HG03521 (cell line): Measurements from ENCODE around the gene CACNG3.
"Not testable (repeated sequence)": the region's sequence is repeated elsewhere in the genome, so short reads cannot be mapped to it uniquely, and the experiment has no call there.

Experiments used
- ATAC-seq: cut with Tn5 transposase; IDR thresholded peaks from one replicate; pipeline ENCODE4 v1.9.1; 2021; ENCODE audit warnings: mild to moderate bottlenecking, moderate library complexity; ENCODE audit not compliant: unreplicated experiment

Gene CACNG3

GRCh38 chr16:24275413-24275812 is 19.3 kb downstream of the CACNG3 start:
- ATAC-seq = no peak

GRCh38 chr16:24279982-24280515 is 23.9 kb downstream of the CACNG3 start:
- ATAC-seq = no peak

GRCh38 chr16:24281466-24281865 is 25.3 kb downstream of the CACNG3 start:
- ATAC-seq = no peak

GRCh38 chr16:24282141-24282540 is 26.0 kb downstream of the CACNG3 start:
- ATAC-seq = no peak

- ATAC-seq = no peak
These were observed 30.7 kb downstream of the CACNG3 start for GRCh38 chr16:24286741-24287405.

- no peak for ATAC-seq
These were observed 32.4 kb downstream of the CACNG3 start for GRCh38 chr16:24288516-24288915.

- no peak for ATAC-seq
These were observed 33.1 kb downstream of the CACNG3 start for GRCh38 chr16:24289166-24289700.

- no peak for ATAC-seq
These were observed 35.8 kb downstream of the CACNG3 start for GRCh38 chr16:24291932-24292331.

- no peak for ATAC-seq
These were observed 38.0 kb downstream of the CACNG3 start for GRCh38 chr16:24294131-24294530.

GRCh38 chr16:24297375-24297774 is 41.2 kb downstream of the CACNG3 start:
- ATAC-seq = no peak

- no peak for ATAC-seq
These were observed 42.5 kb downstream of the CACNG3 start for GRCh38 chr16:24298548-24299167.

GRCh38 chr16:24300750-24301149 is 44.6 kb downstream of the CACNG3 start:
- not testable (repeated sequence) for ATAC-seq

GRCh38 chr16:24302636-24303035 is 46.5 kb downstream of the CACNG3 start:
- no peak for ATAC-seq

- no peak for ATAC-seq
These were observed 52.1 kb downstream of the CACNG3 start for GRCh38 chr16:24308200-24308599.

- no peak for ATAC-seq
These were observed 53.4 kb downstream of the CACNG3 start for GRCh38 chr16:24309258-24310142.

GRCh38 chr16:24315343-24315742 is 59.2 kb downstream of the CACNG3 start:
- no peak for ATAC-seq

GRCh38 chr16:24318680-24319079 is 62.5 kb downstream of the CACNG3 start:
- no peak for ATAC-seq

GRCh38 chr16:24319126-24319814 is 63.1 kb downstream of the CACNG3 start:
- ATAC-seq = no peak

- ATAC-seq = no peak
These were observed 66.0 kb downstream of the CACNG3 start for GRCh38 chr16:24322106-24322505.

- no peak for ATAC-seq
These were observed 68.3 kb downstream of the CACNG3 start for GRCh38 chr16:24324421-24324820.
